K562 (cell line): ENCODE measurements around the gene PIGB. TPM values are rescaled to one million over a fixed set of nuclear protein-coding genes. Genes with fewer than 3 reads are reported as not detected.

Source experiments
- E2F8 ChIP-seq: fragments of 450-650 bp; IDR thresholded peaks from 2 replicates; pipeline ENCODE4 v1.7.1; 2018; ENCODE audit warnings: mild to moderate bottlenecking, low read depth; ENCODE audit not compliant: partially characterized antibody
- EP300 ChIP-seq: IDR thresholded peaks from 2 replicates; pipeline ENCODE4 v1.6.1; 2012; ENCODE audit warnings: low read length, improper control_type of control experiment
- GATAD2A ChIP-seq: fragments of 450-650 bp; IDR thresholded peaks from 2 replicates; pipeline ENCODE4 v1.6.1; 2017
- HDAC1 ChIP-seq, 2 experiments: fragments of 450-650 bp; IDR thresholded peaks; 2 replicates each; pipeline ENCODE4 v1.6.1; 2016 to 2017; ENCODE audit warnings: inconsistent platforms in 1 of 2, mild to moderate bottlenecking in 1 of 2, moderate library complexity in 1 of 2
- HDAC2 ChIP-seq: fragments of 450-650 bp; IDR thresholded peaks from 2 replicates; pipeline ENCODE4 v1.6.1; 2016; ENCODE audit warnings: mild to moderate bottlenecking
- JUN ChIP-seq, 2 experiments: sonication (generic) in 1 of 2; formaldehyde crosslinking in 1 of 2; IDR thresholded peaks; 2 replicates each; pipeline versions ENCODE4 v1.6.1 to v1.8.0; 2012 to 2022; ENCODE audit warnings: borderline replicate concordance in 2 of 2, mild to moderate bottlenecking in 2 of 2, improper control_type of control experiment in 1 of 2, low read depth in 1 of 2, low read length in 1 of 2, missing genetic modification reagents in 1 of 2
- MCM2 ChIP-seq: fragments of 450-650 bp; IDR thresholded peaks from 2 replicates; pipeline ENCODE4 v1.6.1; 2017; ENCODE audit warnings: low read depth, mild to moderate bottlenecking
- NEUROD1 ChIP-seq: fragments of 150-350 bp; IDR thresholded peaks from 2 replicates; pipeline ENCODE4 v1.6.1; 2014; ENCODE audit warnings: borderline replicate concordance, low read length, low read depth; ENCODE audit not compliant: partially characterized antibody
- PTTG1 ChIP-seq: fragments of 450-650 bp; IDR thresholded peaks from 2 replicates; pipeline ENCODE4 v1.6.1; 2016; ENCODE audit warnings: low read depth, mild to moderate bottlenecking, missing genetic modification characterization, missing compliant biosample characterization
- SIRT6 ChIP-seq: IDR thresholded peaks from one replicate; pipeline ENCODE4 v1.6.1; 2012; ENCODE audit warnings: low read depth, mild to moderate bottlenecking, control low read depth, inconsistent platforms, low read length, moderate library complexity
- SMARCA5 ChIP-seq: fragments of 450-650 bp; IDR thresholded peaks from 2 replicates; pipeline ENCODE4 v1.6.1; 2016
- SMARCB1 ChIP-seq: IDR thresholded peaks from 2 replicates; pipeline ENCODE4 v1.6.1; 2011; ENCODE audit warnings: improper control_type of control experiment, low read depth; ENCODE audit not compliant: insufficient read length
- SMC3 ChIP-seq: conservative IDR thresholded peaks from 2 replicates; pipeline ENCODE4 v1.6.1; 2011; ENCODE audit warnings: low read depth, low read length, improper control_type of control experiment; ENCODE audit not compliant: insufficient read depth
- SOX6 ChIP-seq: fragments of 450-650 bp; IDR thresholded peaks from 2 replicates; pipeline ENCODE4 v1.6.1; 2014; ENCODE audit warnings: mild to moderate bottlenecking
- TAF1 ChIP-seq: IDR thresholded peaks from 2 replicates; pipeline ENCODE4 v1.6.1; 2011; ENCODE audit warnings: mild to moderate bottlenecking, low read length, moderate library complexity; ENCODE audit not compliant: insufficient read depth, control insufficient read depth, severe bottlenecking; ENCODE audit errors: extremely low read depth
- ZNF140 ChIP-seq: fragments of 250-450 bp; sonication (Bioruptor Pico); IDR thresholded peaks from 2 replicates; pipeline ENCODE4 v1.8.0; 2021; ENCODE audit warnings: moderate library complexity, mild to moderate bottlenecking, inconsistent platforms
- ZNF561 ChIP-seq: fragments of 450-650 bp; formaldehyde crosslinking; conservative IDR thresholded peaks from 2 replicates; pipeline ENCODE4 v1.4.0; 2020; ENCODE audit warnings: mild to moderate bottlenecking, moderate library complexity
- ZNF592 ChIP-seq: fragments of 450-650 bp; IDR thresholded peaks from 2 replicates; pipeline ENCODE4 v1.6.1; 2017; ENCODE audit warnings: antibody characterized with exemption, mild to moderate bottlenecking
- polyA plus RNA-seq, 8 experiments: library from polyadenylated mRNA; depleted of rRNA in 4 of 8; stranded (reverse) in 5 of 8; unstranded in 3 of 8; fragments of >200 nt; fragmentation: Nextera tagmentation in 2 of 8; fragmentation: Illumina TruSeq in 1 of 8; extraction: Ambion mirVana in 2 of 8; extraction: Trizol in 1 of 8; gene quantifications; 2 replicates each; pipeline versions ENCODE4 v1.2.1 to v1.2.3, GENCODE V29; 2011 to 2014; ENCODE audit warnings: inconsistent platforms in 1 of 8, missing spikeins in 1 of 8
- total RNA-seq, 7 experiments: library from RNA; depleted of rRNA in 6 of 7; stranded (reverse); fragments of >200 nt in 6 of 7; fragmentation: Illumina TruSeq in 2 of 7; extraction: Trizol in 2 of 7; gene quantifications; 2 replicates each; pipeline versions ENCODE4 v1.2.1 to v1.2.3, GENCODE V29; 2011 to 2021; ENCODE audit warnings: low replicate concordance in 1 of 7
- TF ChIP-seq, protein P1 (sequence below): fragments of 450-650 bp; IDR thresholded peaks from 2 replicates; pipeline ENCODE4 v1.6.1; 2016; ENCODE audit warnings: low read depth, mild to moderate bottlenecking, moderate library complexity
- TF ChIP-seq, protein P2 (sequence below), 2 experiments: IDR thresholded peaks; 2 replicates each; pipeline ENCODE4 v1.6.1; 2011; ENCODE audit warnings: borderline replicate concordance in 1 of 2, control low read depth in 1 of 2, low read depth in 1 of 2, low read length in 1 of 2, mild to moderate bottlenecking in 1 of 2, mixed read lengths in 1 of 2, moderate library complexity in 1 of 2; ENCODE audit not compliant: insufficient read depth in 1 of 2, insufficient read length in 1 of 2, poor library complexity in 1 of 2, severe bottlenecking in 1 of 2; ENCODE audit errors: extremely low read depth in 1 of 2

The PIGB gene
- total and polyA plus RNA-seq, 9 of the 15 experiments (the other 6 are each of a cell fraction or from before 2014, with no cell fraction given), result 9.9 to 32.3 (median 18.2) TPM

DNA sequence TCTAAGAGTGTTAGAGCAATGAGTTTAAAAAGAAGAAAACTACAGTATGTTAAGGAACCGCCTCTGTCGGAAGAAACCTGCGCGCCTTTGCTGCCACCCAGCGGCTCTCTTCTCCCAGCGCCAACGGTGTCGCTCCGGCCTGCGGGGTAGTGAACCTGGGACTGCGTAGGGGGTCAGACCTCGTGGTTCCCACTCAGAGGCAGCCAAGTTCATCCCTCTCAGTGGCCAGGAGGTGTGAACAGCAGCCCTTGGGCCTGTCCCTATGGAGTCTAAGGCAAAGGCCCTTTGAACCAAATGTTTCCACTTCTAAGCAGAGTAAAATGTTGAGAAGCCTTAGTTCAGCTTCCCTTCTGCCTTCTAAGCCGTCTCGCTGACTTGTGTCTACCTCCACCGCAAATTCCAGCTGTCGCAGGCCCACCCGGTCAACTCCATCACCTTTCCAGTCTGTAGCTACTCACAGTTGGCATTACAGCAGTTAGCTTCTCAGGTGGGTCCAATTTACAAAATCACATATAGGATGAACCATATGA, 28.4 kb upstream of the PIGB start (continued):
- TF ChIP-seq E2F8 (no peak), ZNF561 (CRISPR knock-in tag) (no peak), EP300 (0 out of 2 replicates have a peak, but pooled peaks have one; percentile 10), ZNF592 (peak; percentile 74; the same call in 1 of the 2 replicates), ZNF140 (no peak), HDAC2 (no peak; the same call in 1 of the 2 replicates), NEUROD1 (peak; percentile 45), PTTG1 (no peak), SIRT6 (no peak), SMC3 (peak; percentile 79), GATAD2A (no peak), SMARCB1 (no peak), SOX6 (no peak), TAF1 (no peak), MCM2 (no peak), JUN (IDR thresholded peaks at IDR 0.05; ENCODE audit: borderline replicate concordance, low read depth, low read length) (no peak), JUN (CRISPR knock-in tag; IDR thresholded peaks at IDR 0.05; ENCODE audit: borderline replicate concordance) (no peak), SMARCA5 (no peak), HDAC1 (IDR thresholded peaks at IDR 0.05) (no peak)
- TF ChIP-seq, protein P1, sequence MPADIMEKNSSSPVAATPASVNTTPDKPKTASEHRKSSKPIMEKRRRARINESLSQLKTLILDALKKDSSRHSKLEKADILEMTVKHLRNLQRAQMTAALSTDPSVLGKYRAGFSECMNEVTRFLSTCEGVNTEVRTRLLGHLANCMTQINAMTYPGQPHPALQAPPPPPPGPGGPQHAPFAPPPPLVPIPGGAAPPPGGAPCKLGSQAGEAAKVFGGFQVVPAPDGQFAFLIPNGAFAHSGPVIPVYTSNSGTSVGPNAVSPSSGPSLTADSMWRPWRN, result no peak
- TF ChIP-seq, protein P2, sequence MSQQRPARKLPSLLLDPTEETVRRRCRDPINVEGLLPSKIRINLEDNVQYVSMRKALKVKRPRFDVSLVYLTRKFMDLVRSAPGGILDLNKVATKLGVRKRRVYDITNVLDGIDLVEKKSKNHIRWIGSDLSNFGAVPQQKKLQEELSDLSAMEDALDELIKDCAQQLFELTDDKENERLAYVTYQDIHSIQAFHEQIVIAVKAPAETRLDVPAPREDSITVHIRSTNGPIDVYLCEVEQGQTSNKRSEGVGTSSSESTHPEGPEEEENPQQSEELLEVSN (IDR thresholded peaks at IDR 0.05; ENCODE audit: borderline replicate concordance in 1 of 2, extremely low read depth in 1 of 2, insufficient read depth in 1 of 2, insufficient read length in 1 of 2, low read depth in 1 of 2, low read length in 1 of 2, poor library complexity in 1 of 2, severe bottlenecking in 1 of 2), result peak; percentile 81 to 90
